VCaP (cell line): Measurements from ENCODE around the gene ZNF891.

ENCODE experiments used
- H3K27ac ChIP-seq: fragments of 450-650 bp; 2 replicates; pipeline ENCODE4 v1.5.1; 2017
- CTCF ChIP-seq: fragments of 450-650 bp; conservative IDR thresholded peaks from 2 replicates; pipeline ENCODE4 v1.5.1; 2017; ENCODE audit warnings: mild to moderate bottlenecking, moderate library complexity

Gene ZNF891

GRCh38 chr12:133130808-133131128, 694 bp upstream of the ZNF891 start:
- H3K27ac ChIP-seq, result peak overlapping the region; percentile 90
- TF ChIP-seq CTCF, result no peak

- TF ChIP-seq CTCF, result no peak
- peak overlapping the region; percentile 90 for H3K27ac ChIP-seq
Measured at GRCh38 chr12:133129368-133130037, 571 bp downstream of the ZNF891 start.

DNA sequence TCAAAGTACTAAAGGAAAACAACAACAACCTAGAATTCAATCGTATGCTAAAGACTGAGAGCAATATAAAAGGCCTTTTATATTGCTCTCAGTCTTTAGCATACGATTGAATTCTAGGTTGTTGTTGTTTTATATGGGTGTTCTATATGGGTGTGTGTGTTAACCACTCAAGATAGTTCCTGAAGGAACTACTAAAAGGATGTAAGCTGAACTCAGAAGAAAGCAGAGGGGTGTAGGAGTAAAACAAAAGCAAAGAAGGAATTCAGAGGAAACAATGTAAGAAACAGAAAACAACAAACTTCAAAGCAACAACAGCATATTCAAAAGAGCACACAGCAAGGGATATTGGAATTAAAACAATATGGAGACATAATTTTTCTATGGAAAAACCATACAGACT, 5.4 kb downstream of the ZNF891 start:
- no peak overlapping the region for H3K27ac ChIP-seq
- no peak for TF ChIP-seq CTCF

- no peak overlapping the region for H3K27ac ChIP-seq
- no peak for TF ChIP-seq CTCF
Measured at GRCh38 chr12:133120385-133121191, 9.5 kb downstream of the ZNF891 start.

DNA sequence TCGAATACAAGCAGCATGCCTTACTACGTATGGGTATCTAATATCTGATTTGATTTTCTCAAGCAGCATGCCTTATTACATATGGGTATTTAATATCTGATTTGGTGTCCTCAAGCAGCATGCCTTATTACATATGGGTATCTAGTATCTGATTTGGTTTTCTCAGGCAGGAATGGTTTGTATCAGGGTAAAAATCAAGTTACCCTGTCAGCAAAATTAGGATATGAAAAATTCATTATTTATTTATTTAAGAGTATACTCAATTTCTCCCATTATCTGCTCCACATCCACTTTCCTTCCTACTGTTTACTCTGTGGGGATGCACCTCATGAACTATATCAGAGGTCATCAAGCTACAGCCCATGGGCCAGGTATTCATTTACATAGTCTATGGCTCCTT, 21.9 kb downstream of the ZNF891 start:
- no peak for TF ChIP-seq CTCF
- no peak overlapping the region for H3K27ac ChIP-seq

DNA sequence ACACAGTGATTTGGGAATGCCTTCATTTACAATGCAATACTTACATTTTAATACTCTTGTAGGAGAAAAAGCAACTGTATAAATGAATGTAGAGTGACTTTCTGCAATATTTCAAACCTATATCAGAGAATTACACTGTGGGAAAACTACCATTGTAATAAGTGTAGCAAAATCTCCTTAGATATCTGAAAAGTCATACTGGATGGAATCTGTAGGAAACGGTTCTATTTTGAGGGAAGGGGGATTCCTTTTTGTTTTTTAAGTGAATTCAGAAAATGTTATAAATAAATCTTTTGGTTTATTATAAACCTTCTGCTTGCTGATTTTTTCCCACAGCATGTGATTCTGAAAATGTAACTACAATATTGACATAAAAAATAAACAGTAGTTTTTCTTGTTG, 23.0 kb downstream of the ZNF891 start:
- no peak overlapping the region for H3K27ac ChIP-seq
- TF ChIP-seq CTCF, result no peak

DNA sequence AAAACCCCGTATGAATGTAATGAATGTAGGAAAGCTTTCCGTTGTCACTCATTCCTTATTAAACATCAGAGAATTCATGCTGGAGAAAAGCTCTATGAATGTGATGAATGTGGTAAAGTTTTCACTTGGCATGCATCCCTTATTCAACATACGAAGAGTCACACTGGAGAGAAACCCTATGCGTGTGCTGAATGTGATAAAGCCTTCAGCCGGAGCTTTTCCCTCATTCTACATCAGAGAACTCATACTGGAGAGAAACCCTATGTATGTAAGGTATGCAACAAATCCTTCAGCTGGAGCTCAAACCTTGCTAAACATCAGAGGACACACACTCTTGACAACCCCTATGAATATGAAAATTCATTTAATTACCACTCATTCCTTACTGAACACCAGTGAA, 23.8 kb downstream of the ZNF891 start:
- no peak for TF ChIP-seq CTCF
- H3K27ac ChIP-seq, result no peak overlapping the region
